ENCODE results near the gene CACNA2D3.

- TF ChIP-seq CTCF (IDR thresholded peaks at IDR 0.05; ENCODE audit: low read depth, low read length, missing input control) (no peak), EGR1 (IDR thresholded peaks at IDR 0.05; ENCODE audit: low read depth in 2 of 2) (no peak), GABPA (IDR thresholded peaks at IDR 0.05 in 1 of 2, conservative IDR thresholded peaks at IDR 0.05 in 1 of 2) (no peak), YY1 (IDR thresholded peaks at IDR 0.05) (no peak), JUND (IDR thresholded peaks at IDR 0.05) (no peak), RAD21 (IDR thresholded peaks at IDR 0.05) (no peak), REST (IDR thresholded peaks at IDR 0.05) (no peak), MAX (IDR thresholded peaks at IDR 0.05) (no peak), TAF1 (conservative IDR thresholded peaks at IDR 0.05) (no peak)
These were observed 634.0 kb downstream of the CACNA2D3 start for GRCh38 chr3:54756330-54756731.
